NK-92 (cell line): ENCODE measurements around the gene SH3RF1.

Source experiments
- DNase-seq: peaks from one replicate; lab custom pipeline; 2025; ENCODE audit not compliant: unreplicated experiment; lab: John Stamatoyannopoulos, UW

SH3RF1 gene

DNA sequence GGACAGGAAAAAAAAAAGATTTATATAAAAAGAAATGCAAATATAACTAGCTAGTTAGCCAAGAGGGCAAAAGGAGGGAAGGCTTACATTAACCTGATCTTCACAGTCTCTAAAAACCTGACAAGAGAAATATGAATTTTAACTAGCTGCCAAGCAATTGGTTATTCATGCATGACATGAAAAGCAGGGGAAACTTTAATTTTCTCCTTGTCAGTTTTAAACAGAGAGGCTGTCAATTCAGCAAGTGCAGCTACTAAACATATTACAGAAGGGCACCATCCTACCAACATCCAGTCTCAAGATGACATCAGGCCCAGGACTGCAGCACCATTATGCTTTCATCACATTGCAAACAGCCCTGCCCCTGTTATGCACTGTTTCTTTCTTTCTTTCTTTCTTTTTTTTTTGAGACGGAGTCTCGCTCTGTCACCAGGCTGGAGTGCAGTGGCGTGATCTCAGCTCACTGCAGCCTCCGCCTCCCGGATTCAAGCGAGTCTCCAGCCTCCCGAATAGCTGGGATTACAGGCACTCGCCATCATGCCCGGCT, 221.8 kb downstream of the SH3RF1 start:
- DNase-seq: no peak

DNA sequence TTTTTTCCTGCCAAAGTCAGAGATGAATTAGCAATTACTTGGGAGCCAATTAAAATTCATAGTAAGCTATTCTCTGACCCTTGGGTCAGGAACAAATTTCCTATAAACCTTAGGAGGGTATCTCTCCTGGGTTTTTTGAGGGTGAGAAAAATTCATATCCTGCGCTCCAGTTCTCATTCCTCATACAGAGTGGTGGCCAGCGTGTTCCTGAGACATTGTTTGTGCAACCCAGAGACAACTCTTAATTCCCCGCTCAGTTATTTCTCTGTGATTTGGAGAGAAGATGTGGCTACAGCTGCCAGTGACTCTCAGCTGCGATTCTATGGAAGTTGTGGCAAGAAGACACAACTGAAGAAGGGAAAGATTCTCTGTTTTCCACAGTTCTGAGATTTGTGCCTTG, 222.8 kb downstream of the SH3RF1 start:
- DNase-seq: no peak

DNA sequence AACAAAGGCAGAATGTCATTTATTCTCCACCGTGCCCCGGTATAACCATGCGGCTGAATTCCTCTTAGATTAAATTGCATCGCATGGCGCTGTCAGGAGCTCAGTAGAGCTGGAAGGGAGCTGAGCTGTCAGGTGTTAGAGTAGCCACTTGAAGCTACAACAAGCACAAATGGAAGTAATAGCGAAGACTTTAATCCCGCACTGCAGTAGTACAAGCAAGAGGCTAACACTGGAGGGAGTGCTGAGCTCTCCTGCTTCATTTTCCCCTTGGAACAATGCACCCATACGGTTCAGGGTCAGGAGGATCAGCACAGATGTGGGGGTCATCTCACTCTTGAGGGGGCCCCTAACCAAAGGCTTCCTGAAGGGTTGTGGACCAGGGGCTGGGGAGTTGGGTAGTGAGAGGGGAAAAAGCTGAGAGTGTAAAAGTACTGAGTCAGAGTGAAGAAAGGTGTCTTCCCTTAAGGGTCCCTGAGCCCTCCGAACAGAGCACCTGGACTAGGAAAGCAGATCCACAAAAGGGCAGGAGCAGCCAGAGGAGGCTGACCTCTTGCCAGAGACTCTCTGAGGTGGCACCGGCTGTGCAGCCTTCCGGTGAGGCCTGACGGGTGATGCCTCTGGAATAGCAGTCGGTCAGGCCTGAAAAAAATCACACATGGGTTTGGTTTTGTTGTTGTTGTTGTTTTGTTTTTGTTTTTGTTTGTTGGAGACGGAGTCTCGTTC, 224.7 kb downstream of the SH3RF1 start:
- DNase-seq: no peak

GRCh38 chr4:169044714-169045447, 225.9 kb downstream of the SH3RF1 start:
- no peak for DNase-seq
